Endothelial cell (in vitro differentiated cells): ENCODE results near the gene GALNT17. TPM values are rescaled to one million over a fixed set of nuclear protein-coding genes. Genes with fewer than 3 reads are reported as not detected.
"Not testable (repeated sequence)": the region's sequence is repeated elsewhere in the genome, so short reads cannot be mapped to it uniquely, and the experiment has no call there.

Experiments used
- DNase-seq: peaks from one replicate; pipeline ENCODE4 v3.0.0; 2021; ENCODE audit warnings: low spot score
- H3K27ac Mint-ChIP-seq: one replicate; pipeline ENCODE4 v1.8.0; 2021; ENCODE audit warnings: mixed read lengths, inconsistent platforms; ENCODE audit not compliant: unreplicated experiment
- H3K27me3 Mint-ChIP-seq: one replicate; pipeline ENCODE4 v1.8.0; 2021; ENCODE audit warnings: mild to moderate bottlenecking, moderate library complexity, mixed read lengths, inconsistent platforms; ENCODE audit not compliant: unreplicated experiment
- H3K36me3 Mint-ChIP-seq: one replicate; pipeline ENCODE4 v1.8.0; 2021; ENCODE audit warnings: mild to moderate bottlenecking, low read depth, mixed read lengths, inconsistent platforms; ENCODE audit not compliant: unreplicated experiment
- H3K4me1 Mint-ChIP-seq: one replicate; pipeline ENCODE4 v1.8.0; 2021; ENCODE audit warnings: mild to moderate bottlenecking, mixed read lengths, inconsistent platforms; ENCODE audit not compliant: unreplicated experiment
- H3K4me3 Mint-ChIP-seq: one replicate; pipeline ENCODE4 v1.8.0; 2021; ENCODE audit warnings: mild to moderate bottlenecking, mixed read lengths, inconsistent platforms; ENCODE audit not compliant: unreplicated experiment
- H3K9me3 Mint-ChIP-seq: one replicate; pipeline ENCODE4 v1.8.0; 2021; ENCODE audit warnings: mixed read lengths, inconsistent platforms; ENCODE audit not compliant: unreplicated experiment
- total RNA-seq: library from RNA; stranded (reverse); fragmentation: NEBNext Ultra II Directional; extraction: Animal tissue kit (Norgen Biotek cat#: 25700); gene quantifications from one replicate; pipeline ENCODE4 v1.2.1, GENCODE V29; 2021; ENCODE audit not compliant: unreplicated experiment
- TF ChIP-seq, protein P1 (sequence below): fragments of 200-600 bp; sonication (generic); IDR thresholded peaks from one replicate; pipeline ENCODE4 v1.5.0; 2021; ENCODE audit warnings: antibody characterized with exemption; ENCODE audit not compliant: unreplicated experiment

GALNT17 gene
- total RNA-seq, 1 donor from 2014 or later: 0.38 TPM

DNA sequence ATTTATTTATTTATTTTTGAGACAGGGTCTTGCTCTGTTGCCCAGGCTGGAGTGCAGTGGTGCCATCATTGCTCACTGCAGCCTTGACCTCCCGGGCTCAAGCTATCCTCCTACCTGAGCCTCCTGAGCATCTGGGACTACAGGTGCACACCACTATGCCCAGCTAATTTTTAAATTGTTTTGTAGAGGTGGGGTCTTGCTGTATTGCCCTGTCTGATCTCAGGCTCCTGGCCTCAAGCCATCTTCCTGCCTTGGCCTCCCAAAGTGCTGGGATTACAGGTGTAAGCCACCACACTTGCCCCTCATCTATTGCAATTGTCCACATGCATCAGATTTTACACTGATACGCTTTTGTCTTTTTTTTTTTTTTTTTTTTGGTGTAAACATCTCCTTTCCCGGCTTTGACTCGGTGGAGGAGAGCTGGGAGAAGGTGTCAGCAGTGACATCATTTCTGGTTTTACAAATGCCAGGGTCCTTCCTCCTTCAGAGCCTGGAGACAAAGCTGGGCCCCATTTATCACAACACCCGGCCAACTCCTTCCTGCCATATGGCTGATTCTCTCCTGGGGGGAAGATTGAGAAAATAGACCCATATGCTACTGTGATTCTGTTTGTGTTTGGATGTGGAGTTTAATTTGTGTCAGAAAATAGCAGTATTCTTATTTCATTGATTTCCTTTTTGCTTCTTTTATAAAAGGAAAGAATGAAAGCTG is 61.3 kb downstream of the GALNT17 start:
- Mint-ChIP-seq H3K27ac (no peak overlapping the region), H3K36me3 (peaks cover 6% of the 10 kb centered on the region), H3K9me3 (peaks cover 12% of the 10 kb centered on the region), H3K4me1 (no peaks in the 10 kb centered on the region), H3K4me3 (no peak overlapping the region), H3K27me3 (no peaks in the 10 kb centered on the region)
- DNase-seq: no peak
- TF ChIP-seq, protein P1, sequence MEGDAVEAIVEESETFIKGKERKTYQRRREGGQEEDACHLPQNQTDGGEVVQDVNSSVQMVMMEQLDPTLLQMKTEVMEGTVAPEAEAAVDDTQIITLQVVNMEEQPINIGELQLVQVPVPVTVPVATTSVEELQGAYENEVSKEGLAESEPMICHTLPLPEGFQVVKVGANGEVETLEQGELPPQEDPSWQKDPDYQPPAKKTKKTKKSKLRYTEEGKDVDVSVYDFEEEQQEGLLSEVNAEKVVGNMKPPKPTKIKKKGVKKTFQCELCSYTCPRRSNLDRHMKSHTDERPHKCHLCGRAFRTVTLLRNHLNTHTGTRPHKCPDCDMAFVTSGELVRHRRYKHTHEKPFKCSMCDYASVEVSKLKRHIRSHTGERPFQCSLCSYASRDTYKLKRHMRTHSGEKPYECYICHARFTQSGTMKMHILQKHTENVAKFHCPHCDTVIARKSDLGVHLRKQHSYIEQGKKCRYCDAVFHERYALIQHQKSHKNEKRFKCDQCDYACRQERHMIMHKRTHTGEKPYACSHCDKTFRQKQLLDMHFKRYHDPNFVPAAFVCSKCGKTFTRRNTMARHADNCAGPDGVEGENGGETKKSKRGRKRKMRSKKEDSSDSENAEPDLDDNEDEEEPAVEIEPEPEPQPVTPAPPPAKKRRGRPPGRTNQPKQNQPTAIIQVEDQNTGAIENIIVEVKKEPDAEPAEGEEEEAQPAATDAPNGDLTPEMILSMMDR: no peak

DNA sequence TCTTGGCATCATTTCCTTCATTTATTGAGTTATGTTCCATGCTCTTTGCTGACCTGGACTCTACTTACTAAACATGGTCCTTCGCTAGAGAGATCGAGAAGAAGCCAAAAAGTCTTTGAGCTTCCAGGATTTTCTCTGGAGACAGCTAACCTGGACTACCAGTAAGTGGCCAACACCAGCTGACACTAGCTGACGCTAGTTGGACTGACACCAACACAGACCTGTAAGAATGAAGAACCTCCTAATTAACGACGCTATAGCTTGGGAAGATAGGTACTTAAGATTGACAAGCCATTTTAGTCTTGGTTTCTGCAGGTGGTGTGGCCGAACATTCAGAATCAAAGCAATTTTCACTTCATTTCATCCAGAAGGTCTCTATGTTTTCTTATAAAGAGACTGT is 66.4 kb downstream of the GALNT17 start:
- Mint-ChIP-seq H3K27ac (no peak overlapping the region), H3K27me3 (peaks cover 3% of the 10 kb centered on the region), H3K9me3 (no peaks in the 10 kb centered on the region), H3K4me1 (no peaks in the 10 kb centered on the region), H3K4me3 (no peak overlapping the region), H3K36me3 (no peaks in the 10 kb centered on the region)
- TF ChIP-seq, protein P1: no peak
- no peak for DNase-seq

DNA sequence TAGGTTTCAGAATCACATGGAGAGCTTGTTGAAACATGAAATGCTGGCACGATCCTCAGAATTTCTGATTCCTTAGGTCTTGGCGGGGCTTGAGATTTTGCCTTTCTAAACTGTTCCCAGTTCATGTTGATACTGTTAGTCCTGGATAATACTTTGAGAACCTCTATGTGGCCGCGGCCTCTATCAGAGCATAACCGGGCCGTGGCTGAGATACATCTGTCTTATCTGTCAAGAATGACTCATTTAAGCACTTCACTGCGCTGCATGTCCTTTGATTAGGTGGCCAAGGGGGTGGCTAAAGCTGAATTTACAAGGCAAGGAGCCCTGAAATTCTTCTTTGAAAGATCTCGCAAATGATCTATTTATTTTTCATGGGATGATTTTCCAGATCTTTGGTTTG is 66.9 kb downstream of the GALNT17 start:
- TF ChIP-seq, protein P1: no peak
- H3K9me3 Mint-ChIP-seq: no peaks in the 10 kb centered on the region

DNA sequence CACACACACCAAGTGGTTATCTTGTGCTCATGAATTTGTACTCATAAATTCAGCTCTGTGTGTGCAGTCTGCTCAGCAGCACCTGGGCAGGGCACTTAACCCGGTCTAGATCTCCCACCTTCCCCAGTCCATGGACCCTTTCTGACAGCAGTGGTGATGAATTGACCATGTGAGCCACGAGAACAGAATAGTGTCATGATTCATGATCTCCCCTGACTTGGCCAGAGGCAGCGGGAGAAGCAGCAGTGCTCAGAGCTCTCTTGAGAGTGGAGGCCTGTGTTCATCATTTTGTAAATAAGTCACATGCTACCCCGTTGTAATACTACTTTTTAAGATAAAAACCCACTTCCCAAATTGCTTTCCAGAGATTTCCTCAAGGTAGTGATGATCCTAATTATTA is 74.2 kb downstream of the GALNT17 start:
- TF ChIP-seq, protein P1: no peak
- H3K27ac Mint-ChIP-seq: no peak overlapping the region
- H3K27me3 Mint-ChIP-seq: peaks cover 4% of the 10 kb centered on the region
- no peak overlapping the region for H3K4me3 Mint-ChIP-seq
- no peaks in the 10 kb centered on the region for H3K36me3 Mint-ChIP-seq
- H3K4me1 Mint-ChIP-seq: no peaks in the 10 kb centered on the region
- peaks cover under 1% of the 10 kb centered on the region for H3K9me3 Mint-ChIP-seq
- no peak for DNase-seq

More for the DNA sequence above, 66.9 kb downstream of the GALNT17 start:
- DNase-seq: no peak
- no peak overlapping the region for H3K4me3 Mint-ChIP-seq
- H3K36me3 Mint-ChIP-seq: no peaks in the 10 kb centered on the region
- no peaks in the 10 kb centered on the region for H3K4me1 Mint-ChIP-seq
- H3K27me3 Mint-ChIP-seq: peaks cover 5% of the 10 kb centered on the region
- no peak overlapping the region for H3K27ac Mint-ChIP-seq

DNA sequence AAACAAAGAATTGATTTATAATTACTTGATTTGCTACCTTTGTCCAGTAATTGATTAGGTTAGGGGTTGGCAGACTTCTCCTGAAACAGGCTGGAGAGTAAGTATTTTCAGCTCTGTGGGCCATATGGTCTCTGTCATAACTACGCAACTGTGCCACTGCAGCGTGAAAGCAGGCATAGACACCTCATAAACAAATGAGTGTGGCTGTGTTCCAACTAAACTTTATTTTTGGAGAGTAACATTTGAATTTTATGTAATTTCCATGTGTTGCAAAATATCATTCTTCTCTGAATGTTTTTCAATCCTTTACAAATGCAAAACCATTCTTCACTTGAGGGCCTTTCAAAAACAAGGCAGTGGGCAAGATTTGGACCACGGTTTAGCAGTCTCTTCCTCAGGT is 76.9 kb downstream of the GALNT17 start:
- Mint-ChIP-seq H3K4me1 (no peaks in the 10 kb centered on the region), H3K36me3 (no peaks in the 10 kb centered on the region), H3K9me3 (peaks cover 9% of the 10 kb centered on the region), H3K4me3 (no peak overlapping the region), H3K27ac (no peak overlapping the region), H3K27me3 (no peaks in the 10 kb centered on the region)
- TF ChIP-seq, protein P1: no peak
- no peak for DNase-seq

DNA sequence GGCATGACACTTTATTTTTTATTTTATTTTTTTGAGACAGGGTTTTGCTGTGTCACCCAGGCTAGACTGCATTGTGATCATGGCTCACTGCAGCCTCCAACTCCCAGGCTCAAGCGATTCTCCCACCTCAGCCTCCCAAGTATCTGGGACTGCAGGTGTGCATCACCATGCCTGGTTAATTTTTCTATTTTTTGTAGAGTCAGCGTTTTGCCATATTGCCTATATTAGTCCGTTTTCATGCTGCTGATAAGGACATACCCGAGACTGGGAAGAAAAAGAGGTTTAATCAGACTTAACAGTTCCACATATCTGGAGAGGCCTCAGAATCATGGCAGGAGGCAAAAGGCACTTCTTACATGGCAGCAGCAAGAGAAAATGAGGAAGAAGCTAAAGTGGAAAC is 77.5 kb downstream of the GALNT17 start:
- H3K4me1 Mint-ChIP-seq, H3K27me3 Mint-ChIP-seq, H3K36me3 Mint-ChIP-seq, H3K4me3 Mint-ChIP-seq, H3K9me3 Mint-ChIP-seq, DNase-seq, H3K27ac Mint-ChIP-seq: not testable (repeated sequence)
